GM21619 (cell line): ENCODE data around the gene CERS2.
A peak's percentile ranks its signal among the peaks of the same experiment; 100 is the strongest.

Experiments used
- ATAC-seq: cut with Tn5 transposase; IDR thresholded peaks from one replicate; pipeline ENCODE4 v1.9.1; 2021; ENCODE audit not compliant: unreplicated experiment

CERS2 gene

DNA sequence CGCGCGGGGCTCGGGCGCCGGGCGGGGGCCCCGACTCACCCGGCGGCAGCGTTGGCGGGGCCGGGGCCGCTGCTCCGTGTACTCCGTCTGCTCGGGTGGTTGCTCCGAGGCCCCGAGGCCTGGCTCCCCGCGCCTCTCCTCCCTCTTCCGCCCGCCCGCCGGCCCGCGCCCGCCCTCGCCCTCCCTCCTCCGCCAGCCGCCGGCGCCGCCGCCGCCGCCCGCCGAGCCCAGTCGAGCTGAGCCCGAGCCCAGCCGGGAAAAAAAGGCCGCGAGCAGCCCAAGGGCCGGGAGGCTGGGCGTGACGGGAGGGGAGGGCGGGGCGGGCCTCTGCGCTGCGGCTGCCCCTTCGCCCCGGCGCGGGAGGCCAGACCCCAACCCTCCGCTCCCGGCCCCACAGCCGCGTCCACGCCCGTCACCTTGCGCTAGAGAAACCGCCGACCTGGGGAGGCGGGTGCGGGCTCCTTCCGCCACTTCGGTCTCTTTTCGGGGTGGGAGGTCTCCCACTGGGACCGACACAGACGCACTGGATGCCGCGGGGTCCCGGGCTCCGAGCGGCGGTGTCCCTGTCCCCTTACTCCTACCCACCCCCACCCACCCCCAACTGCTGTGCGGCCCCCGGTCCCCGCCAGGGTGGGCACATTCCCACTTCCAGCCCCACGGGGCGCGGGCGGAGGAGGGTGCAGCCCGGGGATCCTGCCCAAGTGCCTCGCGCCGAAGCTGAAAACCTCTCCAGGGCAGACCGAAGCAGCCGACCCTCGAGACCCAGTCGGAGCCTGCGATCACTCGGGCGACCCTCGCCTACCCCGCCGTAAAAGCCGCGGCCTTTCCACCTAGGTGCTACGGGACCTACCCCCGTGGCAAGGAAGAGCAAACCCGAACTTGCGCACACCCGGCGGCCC lies at the start of gene CERS2:
Gene CERS2 (minus strand): TSS at position 256 of the 899 bp plus-strand sequence. CDS start 5,745 bp downstream, outside the sequence.
- ATAC-seq, result peak; percentile 49

DNA sequence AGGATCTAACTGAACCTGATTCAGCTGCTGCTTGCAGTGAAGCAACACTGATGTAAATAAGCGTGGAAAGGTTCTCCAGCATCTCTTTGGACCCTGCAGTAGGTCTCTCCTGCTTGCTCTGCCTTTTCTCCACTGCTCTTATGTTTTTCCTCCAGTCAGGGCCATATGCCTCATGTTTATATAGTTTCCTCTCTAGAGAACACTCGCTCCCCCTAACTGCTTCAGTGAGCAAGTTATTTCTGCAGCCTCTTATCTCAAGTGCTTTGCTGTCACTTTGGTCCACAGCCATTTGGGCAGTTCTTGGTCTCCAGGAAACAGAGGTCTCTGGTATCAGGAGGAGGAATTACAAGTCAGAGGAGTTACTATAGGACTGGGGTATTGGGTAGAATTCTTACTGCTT lies 38.9 kb upstream of the CERS2 start:
- no peak for ATAC-seq

GRCh38 chr1:151012684-151013471 lies 38.2 kb upstream of the CERS2 start:
- ATAC-seq, result no peak

GRCh38 chr1:151011154-151011850 lies 36.7 kb upstream of the CERS2 start:
- ATAC-seq, result no peak

DNA sequence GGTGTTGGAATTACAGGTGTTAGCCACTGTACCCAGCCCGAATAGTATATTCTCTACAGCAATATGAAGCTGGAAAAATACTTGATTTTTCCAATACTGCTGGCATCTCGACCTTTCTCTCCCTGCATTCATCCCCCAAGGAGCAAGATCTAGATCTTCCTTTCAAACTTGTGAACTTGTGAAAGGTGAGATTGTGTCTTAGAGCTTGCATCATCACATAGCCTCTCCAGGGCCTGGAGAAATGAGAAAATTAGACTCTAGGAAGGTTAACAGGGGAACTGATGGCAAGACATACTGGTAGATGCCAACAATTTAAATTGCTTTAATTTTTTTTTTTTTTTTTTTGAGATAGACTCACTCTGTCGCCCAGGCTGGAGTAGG lies 35.7 kb upstream of the CERS2 start:
- no peak for ATAC-seq

DNA sequence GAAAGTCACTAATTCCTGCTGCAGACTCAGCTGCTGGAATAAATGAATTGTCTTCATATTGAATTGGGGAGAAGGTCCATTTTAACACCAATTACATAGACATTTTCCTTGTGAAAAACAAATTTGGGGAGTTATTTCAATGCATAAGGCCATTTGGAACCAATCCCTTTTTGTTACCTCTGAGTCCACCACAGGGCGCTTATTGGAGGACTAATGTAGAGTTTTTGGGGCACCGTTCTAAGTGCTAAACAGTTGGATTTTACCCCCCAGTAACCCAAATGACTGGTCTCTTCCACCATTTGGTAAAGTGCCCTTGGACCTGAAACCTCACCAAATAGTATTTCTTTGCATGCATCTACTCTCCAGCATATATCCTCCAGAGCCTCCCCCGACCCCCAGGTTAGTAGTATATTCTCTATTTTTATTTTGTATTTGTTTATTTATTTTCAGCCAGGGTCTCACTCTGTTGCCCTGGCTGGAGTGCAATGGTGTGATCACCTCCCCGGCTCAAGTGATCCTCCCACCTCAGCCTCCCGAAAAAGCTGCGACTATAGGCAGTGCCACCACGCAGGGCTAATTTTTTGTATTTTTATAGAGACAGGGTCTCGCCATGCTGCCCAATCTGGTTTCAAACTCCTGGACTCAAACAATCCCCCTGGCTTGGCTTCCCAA lies 35.2 kb upstream of the CERS2 start:
- no peak for ATAC-seq

GRCh38 chr1:151009206-151009587 lies 34.6 kb upstream of the CERS2 start:
- ATAC-seq, result no peak

- ATAC-seq, result peak; percentile 61
Observed at GRCh38 chr1:151008244-151009205, 33.9 kb upstream of the CERS2 start, which contains the start of gene PRUNE1. PRUNE1 (plus strand) TSS chr1:151008449; CDS start chr1:151008633, 184 bp downstream.

DNA sequence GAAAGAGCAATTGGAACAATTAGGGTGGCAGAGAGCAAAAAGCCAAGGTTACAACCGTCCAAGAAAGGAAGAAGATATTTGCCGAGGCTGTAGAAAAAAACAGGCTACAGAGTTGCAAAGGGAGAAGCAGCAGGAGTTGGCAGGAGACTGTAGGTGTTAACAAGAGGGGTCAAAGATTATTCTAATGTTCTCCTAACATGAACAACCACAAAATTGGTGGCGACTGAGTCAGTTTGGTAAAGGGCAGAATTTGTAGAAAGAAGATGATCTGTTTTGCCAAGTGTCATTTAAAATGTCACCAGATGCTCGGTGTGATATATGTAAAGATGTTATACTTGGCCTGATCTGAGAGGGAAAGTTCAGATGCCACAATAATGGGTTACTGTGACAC lies 33.2 kb upstream of the CERS2 start:
- no peak for ATAC-seq

DNA sequence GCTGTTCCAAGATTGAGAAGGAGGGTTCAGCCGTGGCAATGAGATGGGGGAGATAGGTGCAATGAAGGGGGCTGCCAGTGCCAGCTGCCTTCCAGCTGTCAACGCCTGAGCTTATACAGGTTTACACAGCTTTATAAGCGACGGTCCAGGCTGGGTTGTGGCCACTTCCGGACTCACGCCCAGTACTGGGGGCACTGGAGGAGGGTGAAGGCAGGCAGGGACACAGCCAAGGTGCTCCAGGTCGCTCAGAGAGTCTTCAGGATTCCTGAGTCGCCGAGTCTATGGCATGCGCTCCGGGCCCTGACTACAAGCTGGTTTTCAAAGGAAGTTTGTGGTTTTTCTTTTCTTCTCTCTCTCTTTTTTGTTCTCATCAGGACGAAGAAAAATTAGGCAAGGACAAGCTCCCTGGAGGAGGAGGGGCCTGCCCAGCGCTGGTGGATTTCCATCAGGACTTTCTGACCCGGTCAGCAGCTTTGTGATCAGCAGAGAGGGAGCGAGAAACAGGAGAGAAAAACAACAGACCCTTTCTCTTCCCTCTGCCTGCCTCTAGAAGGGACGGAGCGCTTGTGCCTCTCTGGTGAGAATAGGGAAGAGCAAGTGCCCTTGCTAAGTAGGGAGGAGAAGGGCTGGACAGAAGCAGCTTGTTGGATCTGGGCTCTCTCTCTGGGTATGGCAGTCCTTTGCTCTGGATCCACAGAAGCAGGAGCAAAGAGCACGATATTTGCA lies 31.9 kb upstream of the CERS2 start, which contains the start of gene MINDY1:
Gene MINDY1 (minus strand): TSS at position 576 of the 726 bp plus-strand sequence. CDS start 4,285 bp downstream, outside the sequence.
- no peak for ATAC-seq

- ATAC-seq, result no peak
Observed at GRCh38 chr1:151005729-151006319, 31.2 kb upstream of the CERS2 start.

GRCh38 chr1:151003180-151003579 lies 28.5 kb upstream of the CERS2 start:
- no peak for ATAC-seq

DNA sequence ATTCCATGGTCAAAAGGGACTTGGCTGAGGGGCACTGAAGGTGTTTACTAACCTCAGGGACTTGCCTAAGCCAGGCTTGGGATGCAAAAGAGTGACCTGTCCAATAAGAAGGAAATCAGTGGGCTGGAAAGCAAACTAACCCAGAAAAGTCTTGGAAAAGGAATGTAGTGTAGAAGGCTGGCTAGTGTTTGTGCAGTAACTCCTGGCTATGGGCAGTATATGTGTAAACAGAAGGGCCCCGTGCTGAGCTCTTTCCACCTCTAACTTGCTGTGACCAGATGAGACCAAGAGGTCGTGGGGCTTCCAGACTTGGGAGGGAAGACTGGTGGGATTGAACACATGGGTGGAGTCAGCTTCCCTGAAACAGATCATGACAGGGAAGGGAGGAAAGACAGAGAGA lies 28.0 kb upstream of the CERS2 start:
- ATAC-seq, result no peak

- ATAC-seq, result no peak
Observed at GRCh38 chr1:151002051-151002450, 27.4 kb upstream of the CERS2 start.

GRCh38 chr1:151001602-151002001 lies 27.0 kb upstream of the CERS2 start:
- ATAC-seq, result no peak

DNA sequence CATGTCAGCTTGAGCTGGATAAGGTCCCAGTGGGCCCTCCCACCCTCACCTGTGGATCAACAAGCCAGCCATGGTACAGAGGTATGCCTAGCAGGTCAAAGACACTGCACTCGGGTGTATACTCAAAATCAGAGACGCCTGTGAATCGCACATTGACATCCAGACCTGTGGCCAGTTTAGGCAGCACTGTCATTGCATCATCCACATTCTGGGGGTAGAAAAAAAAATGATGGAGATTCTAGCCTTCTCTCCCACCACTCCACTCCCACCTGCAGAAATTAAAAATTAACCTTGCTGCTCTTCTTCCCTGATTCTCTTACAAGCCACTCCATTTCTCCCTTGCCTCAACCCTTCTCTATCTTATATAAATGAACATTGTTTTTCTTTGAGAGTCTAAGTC lies 25.8 kb upstream of the CERS2 start:
- ATAC-seq, result no peak

DNA sequence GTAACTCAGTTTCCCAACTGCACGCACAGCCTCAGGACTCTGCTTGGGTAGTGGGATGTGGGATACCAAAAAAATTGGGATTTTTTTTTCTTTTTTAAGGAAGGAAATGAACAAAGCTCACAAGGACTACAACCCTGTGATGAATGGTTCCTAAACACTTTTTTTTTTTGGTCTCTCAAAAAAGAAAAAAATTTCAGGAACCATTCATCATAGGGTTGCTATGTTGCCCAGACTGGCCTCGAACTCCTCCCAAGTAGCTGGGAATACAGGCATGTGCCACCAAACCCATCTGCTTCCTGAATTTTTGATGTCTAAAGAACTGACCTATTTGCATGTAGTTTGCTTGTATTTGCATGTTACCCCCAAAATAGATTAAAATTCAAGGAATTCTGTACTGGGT lies 25.3 kb upstream of the CERS2 start:
- ATAC-seq, result no peak

GRCh38 chr1:150999051-150999674 lies 24.5 kb upstream of the CERS2 start:
- ATAC-seq, result no peak
